OCI-LY3 (cell line): ENCODE measurements around the gene FAM107B.

Experiments
- CTCF ChIP-seq: fragments of 200-600, 300-600 bp; sonication (generic); IDR thresholded peaks from 2 replicates; pipeline ENCODE4 v1.5.1; 2014; ENCODE audit warnings: antibody characterized with exemption, low read length, low read depth
- EZH2phosphoT487 ChIP-seq: fragments of 200-600 bp; shearing (Covaris generic); IDR thresholded peaks from 2 replicates; pipeline ENCODE4 v1.6.1; 2018; ENCODE audit warnings: antibody characterized with exemption, mixed run types, low read depth

GRCh38 chr10:14616465-14616864 is 158.2 kb downstream of the FAM107B start:
- TF ChIP-seq CTCF, result no peak
- no peak for TF ChIP-seq EZH2phosphoT487
